IPS-20b (cell line): ENCODE results near the gene ANKRD22.

Experiments used
- H3K27ac ChIP-seq: one replicate; pipeline ENCODE4 v1.5.1; 2013; ENCODE audit warnings: low read length
- H3K27me3 ChIP-seq: 2 replicates; pipeline ENCODE4 v1.6.1; 2013; ENCODE audit warnings: mild to moderate bottlenecking, low read length, inconsistent platforms; ENCODE audit not compliant: insufficient read depth
- H3K36me3 ChIP-seq: 2 replicates; pipeline ENCODE4 v1.6.1; 2013; ENCODE audit warnings: low read depth, mild to moderate bottlenecking, inconsistent platforms, low read length, moderate library complexity; ENCODE audit not compliant: insufficient read depth
- H3K4me1 ChIP-seq: 2 replicates; pipeline ENCODE4 v1.6.1; 2013; ENCODE audit warnings: mild to moderate bottlenecking, control low read depth, inconsistent platforms, low read length, moderate library complexity; ENCODE audit not compliant: insufficient read depth
- H3K4me3 ChIP-seq: 2 replicates; pipeline ENCODE4 v1.5.1; 2013; ENCODE audit warnings: mild to moderate bottlenecking, low read length, inconsistent platforms
- H3K9ac ChIP-seq: 2 replicates; pipeline ENCODE4 v1.6.1; 2013; ENCODE audit warnings: low read depth, mild to moderate bottlenecking, inconsistent platforms, low read length, moderate library complexity
- H3K9me3 ChIP-seq: 2 replicates; pipeline ENCODE4 v1.6.1; 2013; ENCODE audit warnings: mild to moderate bottlenecking, low read depth, low read length, inconsistent platforms; ENCODE audit not compliant: insufficient read depth

ANKRD22 gene

DNA sequence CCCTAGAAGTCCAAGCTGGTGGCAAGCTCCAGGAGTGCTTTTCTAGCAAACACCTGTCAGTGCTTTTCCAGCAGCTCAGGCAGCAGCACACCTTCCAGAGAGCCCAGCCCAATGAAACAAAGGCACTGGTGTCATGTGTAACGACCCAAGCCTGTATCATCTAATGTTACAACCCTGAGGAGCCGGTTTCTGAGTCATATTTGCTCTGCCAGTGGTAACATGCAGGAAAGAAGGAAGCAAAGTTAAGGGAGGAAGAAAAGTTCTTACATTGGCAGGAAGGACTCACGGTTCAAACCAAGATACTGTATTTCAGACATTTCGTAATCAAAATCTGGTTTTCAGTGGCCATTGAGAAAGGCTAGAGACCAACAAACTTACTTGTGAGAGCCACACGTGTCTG, at the start of gene ANKRD22:
Gene ANKRD22 (minus strand): TSS at position 139 of the 400 bp plus-strand sequence. CDS start 237 bp downstream, outside the sequence.
- Histone ChIP-seq H3K27ac (no peak within 1 kb of the TSS), H3K4me1 (peaks cover 4% of the 10 kb centered on the region; the same call in 1 of the 2 replicates), H3K27me3 (no peaks in the 10 kb centered on the region), H3K9me3 (no peaks in the 10 kb centered on the region), H3K36me3 (no peaks in the 10 kb centered on the region), H3K4me3 (no peak within 1 kb of the TSS), H3K9ac (no peak within 1 kb of the TSS)

- Histone ChIP-seq H3K27me3 (no peaks in the 10 kb centered on the region), H3K27ac (no peak overlapping the region), H3K36me3 (no peaks in the 10 kb centered on the region; the same call in 1 of the 2 replicates)
Measured at GRCh38 chr10:88899886-88900285, 48.2 kb upstream of the ANKRD22 start.

DNA sequence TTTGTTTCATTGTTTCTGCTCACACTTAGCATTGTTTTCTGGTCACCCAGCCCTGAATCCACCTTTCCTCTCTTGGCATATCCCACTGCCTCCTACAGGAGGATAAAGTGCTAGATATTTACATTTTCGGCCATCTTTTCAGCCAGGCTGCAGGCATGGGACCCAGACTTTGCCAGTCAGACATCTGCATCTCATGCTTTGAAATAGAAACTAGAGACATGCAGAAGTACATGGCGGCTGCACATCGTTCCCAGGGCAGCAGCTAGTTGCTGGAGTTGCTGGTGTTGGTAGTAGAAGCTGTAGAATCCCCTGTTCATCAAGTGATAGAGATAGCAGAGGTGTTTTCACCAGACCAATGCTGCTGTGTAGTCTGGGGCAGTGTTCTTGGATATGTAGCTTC, 47.1 kb upstream of the ANKRD22 start:
- Histone ChIP-seq H3K9me3 (no peaks in the 10 kb centered on the region; the same call in 1 of the 2 replicates), H3K9ac (no peak overlapping the region), H3K4me3 (no peak overlapping the region), H3K27me3 (no peaks in the 10 kb centered on the region), H3K4me1 (peaks cover 4% of the 10 kb centered on the region), H3K27ac (no peak overlapping the region), H3K36me3 (no peaks in the 10 kb centered on the region; the same call in 1 of the 2 replicates)

More at GRCh38 chr10:88899886-88900285, 48.2 kb upstream of the ANKRD22 start:
- peaks cover 4% of the 10 kb centered on the region for H3K4me1 ChIP-seq
- no peak overlapping the region for H3K4me3 ChIP-seq
- no peak overlapping the region for H3K9ac ChIP-seq
- no peaks in the 10 kb centered on the region; the same call in 1 of the 2 replicates for H3K9me3 ChIP-seq

DNA sequence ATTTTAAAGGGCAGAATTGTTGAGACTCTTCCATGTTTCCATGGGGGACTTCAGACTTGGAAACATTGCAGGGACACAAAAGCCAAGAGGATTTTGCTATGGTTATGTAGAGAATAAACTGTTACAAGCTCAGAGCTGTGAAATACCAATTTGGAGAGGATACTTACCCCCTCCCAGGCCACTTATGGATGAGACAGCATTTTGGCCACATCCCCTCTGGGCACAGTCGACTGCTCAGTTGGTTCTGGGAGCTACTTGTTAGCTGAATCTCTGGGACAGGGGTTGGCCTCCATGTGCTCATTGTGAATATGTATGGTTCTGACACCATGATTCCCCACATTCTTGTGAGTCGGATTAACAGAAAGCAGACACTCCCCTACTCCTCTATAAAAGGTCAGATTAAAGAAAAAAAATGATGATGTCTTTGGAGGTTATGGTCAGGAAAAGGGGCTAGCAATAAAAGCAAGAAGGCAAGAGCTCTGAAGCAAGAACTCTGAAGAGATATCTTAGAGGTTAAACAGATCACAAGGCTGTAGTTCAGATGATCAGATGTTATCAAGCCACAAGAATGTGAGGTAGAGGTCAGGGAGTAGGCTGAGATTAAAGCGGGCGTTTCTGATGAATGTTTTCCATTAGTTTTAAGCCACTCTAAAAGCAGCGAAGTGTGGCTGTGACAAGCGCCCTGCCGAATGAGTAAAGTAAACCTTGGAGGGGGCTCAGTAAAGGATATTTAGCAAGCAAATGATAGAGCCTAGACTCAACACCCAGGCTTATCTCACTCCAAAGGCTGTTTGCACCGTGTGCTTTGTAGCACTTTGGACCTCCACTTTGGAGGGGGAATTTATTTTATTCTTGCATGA, 45.6 kb upstream of the ANKRD22 start:
- no peak overlapping the region for H3K9ac ChIP-seq
- no peak overlapping the region for H3K4me3 ChIP-seq
- no peak overlapping the region for H3K27ac ChIP-seq
- H3K27me3 ChIP-seq: no peaks in the 10 kb centered on the region
- H3K9me3 ChIP-seq: no peaks in the 10 kb centered on the region; the same call in 1 of the 2 replicates
- no peaks in the 10 kb centered on the region; the same call in 1 of the 2 replicates for H3K36me3 ChIP-seq
- H3K4me1 ChIP-seq: peaks cover 8% of the 10 kb centered on the region

GRCh38 chr10:88896372-88896993, 44.8 kb upstream of the ANKRD22 start:
- H3K9ac ChIP-seq: no peak overlapping the region
- no peaks in the 10 kb centered on the region for H3K9me3 ChIP-seq
- no peak overlapping the region for H3K27ac ChIP-seq
- H3K4me3 ChIP-seq: no peak overlapping the region
- no peaks in the 10 kb centered on the region for H3K27me3 ChIP-seq
- H3K4me1 ChIP-seq: peaks cover 11% of the 10 kb centered on the region
- H3K36me3 ChIP-seq: no peaks in the 10 kb centered on the region

- Histone ChIP-seq H3K4me1 (peaks cover 11% of the 10 kb centered on the region), H3K36me3 (no peaks in the 10 kb centered on the region), H3K9ac (no peak overlapping the region), H3K27me3 (no peaks in the 10 kb centered on the region), H3K9me3 (no peaks in the 10 kb centered on the region), H3K27ac (no peak overlapping the region), H3K4me3 (no peak overlapping the region)
Measured at GRCh38 chr10:88895250-88895649, 43.6 kb upstream of the ANKRD22 start.

- Histone ChIP-seq H3K36me3 (no peaks in the 10 kb centered on the region), H3K9ac (no peak overlapping the region), H3K27me3 (no peaks in the 10 kb centered on the region), H3K27ac (no peak overlapping the region), H3K9me3 (no peaks in the 10 kb centered on the region), H3K4me3 (no peak overlapping the region), H3K4me1 (peaks cover 11% of the 10 kb centered on the region)
Measured at GRCh38 chr10:88893611-88894010, 42.0 kb upstream of the ANKRD22 start.

GRCh38 chr10:88892222-88892967, 40.8 kb upstream of the ANKRD22 start:
- no peak overlapping the region for H3K27ac ChIP-seq
- no peaks in the 10 kb centered on the region for H3K9me3 ChIP-seq
- no peak overlapping the region for H3K9ac ChIP-seq
- no peaks in the 10 kb centered on the region for H3K27me3 ChIP-seq
- H3K4me1 ChIP-seq: peaks cover 11% of the 10 kb centered on the region
- no peak overlapping the region for H3K4me3 ChIP-seq
- H3K36me3 ChIP-seq: no peaks in the 10 kb centered on the region

GRCh38 chr10:88890681-88891381, 39.2 kb upstream of the ANKRD22 start:
- no peak overlapping the region for H3K27ac ChIP-seq
- no peaks in the 10 kb centered on the region for H3K36me3 ChIP-seq
- peaks cover 17% of the 10 kb centered on the region for H3K4me1 ChIP-seq
- no peak overlapping the region for H3K4me3 ChIP-seq
- no peak overlapping the region for H3K9ac ChIP-seq
- H3K9me3 ChIP-seq: no peaks in the 10 kb centered on the region
- H3K27me3 ChIP-seq: no peaks in the 10 kb centered on the region

GRCh38 chr10:88889559-88890337, 38.1 kb upstream of the ANKRD22 start:
- Histone ChIP-seq H3K27ac (no peak overlapping the region), H3K4me1 (peaks cover 17% of the 10 kb centered on the region), H3K9ac (no peak overlapping the region), H3K36me3 (no peaks in the 10 kb centered on the region), H3K27me3 (no peaks in the 10 kb centered on the region), H3K4me3 (no peak overlapping the region), H3K9me3 (no peaks in the 10 kb centered on the region)
